Tibial nerve (tissue), 4 donors: ENCODE data around the gene RUSC2. TPM values are rescaled to one million over a fixed set of nuclear protein-coding genes. Genes with fewer than 3 reads are reported as not detected.
A peak's percentile ranks its signal among the peaks of the same experiment; 100 is the strongest.
"Not testable (repeated sequence)": the region's sequence is repeated elsewhere in the genome, so short reads cannot be mapped to it uniquely, and the experiment has no call there.

ENCODE experiments used
- DNase-seq, 2 donors: peaks; one replicate each; pipeline ENCODE4 v3.0.0-alpha.2; 2019; ENCODE audit warnings: low spot score in 2 of 2
- H3K27ac ChIP-seq, 4 donors: fragments of 200-600 bp; sonication (generic) in 3 of 4; one replicate each; pipeline ENCODE4 v1.5.1; 2017 to 2019; ENCODE audit warnings: mild to moderate bottlenecking in 1 of 4
- H3K27me3 ChIP-seq, 2 donors: fragments of 200-600 bp; sonication (generic) in 1 of 2; one replicate each; pipeline versions ENCODE4 v1.5.1 to v1.6.0; 2017 to 2019
- H3K36me3 ChIP-seq, 3 donors: fragments of 200-600 bp; sonication (generic); one replicate each; pipeline ENCODE4 v1.5.1; 2018 to 2019
- H3K4me1 ChIP-seq, 4 donors: fragments of 200-600 bp; sonication (generic) in 3 of 4; one replicate each; pipeline ENCODE4 v1.5.1; 2017 to 2019
- H3K4me3 ChIP-seq, 4 donors: fragments of 200-600 bp; sonication (generic) in 3 of 4; one replicate each; pipeline ENCODE4 v1.5.1; 2017 to 2019; ENCODE audit warnings: mild to moderate bottlenecking in 1 of 4, moderate library complexity in 1 of 4
- H3K9me3 ChIP-seq, 4 donors: fragments of 200-600 bp; sonication (generic) in 3 of 4; one replicate each; pipeline ENCODE4 v1.5.1; 2017 to 2019
- EP300 ChIP-seq, 2 donors: sonication (generic); formaldehyde crosslinking; IDR thresholded peaks; one replicate each; pipeline ENCODE4 v1.6.1; 2017; ENCODE audit warnings: antibody characterized with exemption in 2 of 2, mild to moderate bottlenecking in 1 of 2
- POLR2A ChIP-seq, 2 donors: fragments of 450-650 bp; IDR thresholded peaks; one replicate each; pipeline ENCODE4 v1.6.1; 2017; ENCODE audit warnings: antibody characterized with exemption in 2 of 2, mild to moderate bottlenecking in 2 of 2, moderate library complexity in 2 of 2
- WGBS, 2 donors: methylation state at CpG; one replicate each; pipeline ENCODE4 v1.1.5; 2018; 5-methylcytosine and 5-hydroxymethylcytosine counted together
- total RNA-seq, 4 donors: library from RNA; depleted of rRNA; stranded (reverse); fragments of >200 nt; gene quantifications; one replicate each; pipeline ENCODE4 v1.1.0, GENCODE V29; 2016
- TF ChIP-seq, protein P1 (sequence below), 5 experiments: fragments of 200-600 bp in 3 of 5; fragments of 450-650 bp in 2 of 5; sonication (generic) in 3 of 5; IDR thresholded peaks; one replicate each; pipeline ENCODE4 v1.5.1; 2016 to 2019; ENCODE audit warnings: antibody characterized with exemption in 5 of 5, mild to moderate bottlenecking in 3 of 5, moderate library complexity in 2 of 5

Gene RUSC2
- total RNA-seq, 4 donors from 2014 or later: 28.8 to 39.3 (median 35.4) TPM

DNA sequence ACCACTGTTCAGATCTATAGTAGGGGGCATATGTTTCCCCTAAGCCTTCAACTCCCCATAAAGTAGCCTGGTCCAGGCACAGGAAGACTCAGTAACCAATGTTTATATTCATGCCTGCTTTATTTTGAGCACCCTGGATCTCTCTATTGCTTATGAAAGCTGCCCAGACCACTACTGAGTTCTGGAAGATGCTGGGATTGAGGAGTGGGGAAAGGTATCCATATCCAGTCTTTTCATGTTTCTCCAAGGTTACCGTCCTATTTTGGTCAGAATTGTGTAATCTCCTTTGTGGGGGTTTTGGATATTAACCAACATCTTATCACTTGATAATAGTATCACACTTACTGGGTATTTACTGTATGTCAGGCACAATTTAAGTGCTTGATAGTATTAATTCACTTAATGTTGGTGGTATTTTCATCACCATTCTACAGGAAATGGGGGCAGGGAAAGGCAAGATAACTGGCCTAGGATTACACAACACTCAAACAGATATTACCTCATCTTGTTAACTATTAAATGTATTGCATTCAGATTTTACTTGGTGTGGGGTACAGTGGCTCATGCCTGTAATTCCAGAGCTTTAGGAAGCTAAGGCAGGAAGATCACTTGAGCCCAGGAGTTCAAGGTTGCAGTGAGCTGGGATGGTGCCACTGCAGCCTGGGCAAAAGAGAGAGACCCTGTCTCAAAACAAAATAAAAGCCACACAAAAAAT lies 36.3 kb downstream of the RUSC2 start:
- peak overlapping the region in 2 of 4 donors; percentile 51 to 69 for H3K27ac ChIP-seq
- H3K9me3 ChIP-seq: no peaks in the 10 kb centered on the region
- no peaks in the 10 kb centered on the region for H3K27me3 ChIP-seq
- no peaks in the 10 kb centered on the region for H3K36me3 ChIP-seq
- H3K4me1 ChIP-seq: peaks cover 0 to 75% (median 19%) of the 10 kb centered on the region in 4 donors
- peak in 1 of 2 donors; percentile 35 for TF ChIP-seq EP300 (IDR thresholded peaks at IDR 0.05)
- TF ChIP-seq, protein P1, sequence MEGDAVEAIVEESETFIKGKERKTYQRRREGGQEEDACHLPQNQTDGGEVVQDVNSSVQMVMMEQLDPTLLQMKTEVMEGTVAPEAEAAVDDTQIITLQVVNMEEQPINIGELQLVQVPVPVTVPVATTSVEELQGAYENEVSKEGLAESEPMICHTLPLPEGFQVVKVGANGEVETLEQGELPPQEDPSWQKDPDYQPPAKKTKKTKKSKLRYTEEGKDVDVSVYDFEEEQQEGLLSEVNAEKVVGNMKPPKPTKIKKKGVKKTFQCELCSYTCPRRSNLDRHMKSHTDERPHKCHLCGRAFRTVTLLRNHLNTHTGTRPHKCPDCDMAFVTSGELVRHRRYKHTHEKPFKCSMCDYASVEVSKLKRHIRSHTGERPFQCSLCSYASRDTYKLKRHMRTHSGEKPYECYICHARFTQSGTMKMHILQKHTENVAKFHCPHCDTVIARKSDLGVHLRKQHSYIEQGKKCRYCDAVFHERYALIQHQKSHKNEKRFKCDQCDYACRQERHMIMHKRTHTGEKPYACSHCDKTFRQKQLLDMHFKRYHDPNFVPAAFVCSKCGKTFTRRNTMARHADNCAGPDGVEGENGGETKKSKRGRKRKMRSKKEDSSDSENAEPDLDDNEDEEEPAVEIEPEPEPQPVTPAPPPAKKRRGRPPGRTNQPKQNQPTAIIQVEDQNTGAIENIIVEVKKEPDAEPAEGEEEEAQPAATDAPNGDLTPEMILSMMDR (IDR thresholded peaks at IDR 0.05): no peak
- no peak overlapping the region for H3K4me3 ChIP-seq
- DNase-seq: no peak
- WGBS, 2 donors: 20 to 45% methylated on average over 1 of the region's 1 CpG

DNA sequence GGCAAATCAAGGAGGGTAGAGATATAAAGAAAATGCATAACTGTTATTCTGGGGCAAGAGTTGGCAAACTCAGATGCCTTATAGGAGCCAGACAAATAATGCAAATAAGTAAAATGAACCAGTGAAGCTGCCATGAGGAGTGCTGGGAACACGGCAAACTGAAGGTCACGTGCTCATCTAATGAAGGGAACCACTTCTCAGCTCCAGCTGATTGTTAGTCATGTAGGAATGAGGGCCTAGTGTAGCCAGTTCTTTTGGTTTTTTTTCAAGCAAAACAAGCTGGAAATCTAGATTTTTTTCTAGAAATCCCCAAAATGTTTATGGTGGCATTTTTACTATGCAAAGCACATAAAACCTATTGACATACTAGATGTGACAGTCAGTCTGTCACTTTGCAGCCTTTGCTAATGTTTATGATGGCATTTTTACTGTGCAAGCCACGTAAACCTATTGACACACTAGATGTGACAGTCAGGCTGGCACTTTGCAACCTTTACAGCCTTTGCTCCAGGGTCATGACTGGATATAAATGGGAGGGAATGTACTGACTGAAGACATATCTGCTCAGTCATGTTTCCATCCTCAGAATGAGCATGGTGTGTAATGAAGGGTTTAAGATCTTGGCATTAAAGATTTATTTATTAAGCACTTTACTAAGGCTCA lies 39.4 kb downstream of the RUSC2 start:
- no peak for DNase-seq
- H3K36me3 ChIP-seq: no peaks in the 10 kb centered on the region
- no peaks in the 10 kb centered on the region for H3K9me3 ChIP-seq
- peak overlapping the region in 1 of 4 donors; percentile 31 for H3K27ac ChIP-seq
- WGBS, 2 donors: 58 to 61% methylated on average over 3 of the region's 3 CpGs
- H3K4me1 ChIP-seq: peaks cover 0 to 60% (median 13%) of the 10 kb centered on the region in 4 donors
- no peak for TF ChIP-seq EP300 (IDR thresholded peaks at IDR 0.05)
- TF ChIP-seq, protein P1 (IDR thresholded peaks at IDR 0.05): no peak
- no peak for TF ChIP-seq POLR2A (IDR thresholded peaks at IDR 0.05)
- no peak overlapping the region for H3K4me3 ChIP-seq
- no peaks in the 10 kb centered on the region for H3K27me3 ChIP-seq

DNA sequence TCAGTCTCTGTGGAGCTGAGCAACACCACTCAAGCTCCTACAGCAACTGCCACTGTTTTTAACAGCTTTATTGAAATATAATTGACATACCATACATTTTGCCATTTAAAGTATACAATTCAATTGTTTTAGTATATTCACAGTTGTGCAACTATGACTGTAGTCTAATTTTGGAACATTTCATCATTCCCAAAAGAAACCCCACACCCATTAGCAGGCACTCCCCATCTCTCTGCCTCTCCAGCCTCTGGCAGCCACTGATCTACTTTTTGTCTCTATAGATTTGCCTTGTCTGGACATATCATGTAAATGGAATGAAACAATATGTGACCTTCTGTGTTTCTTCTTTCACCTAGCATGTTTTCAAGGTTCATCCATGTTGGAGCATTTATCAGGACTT lies 43.5 kb downstream of the RUSC2 start:
- Histone ChIP-seq H3K4me1 (peaks cover 0 to 49% (median 12%) of the 10 kb centered on the region in 4 donors), H3K9me3 (no peaks in the 10 kb centered on the region), H3K27me3 (no peaks in the 10 kb centered on the region), H3K36me3 (no peaks in the 10 kb centered on the region), H3K27ac (no peak overlapping the region), H3K4me3 (no peak overlapping the region)
- TF ChIP-seq EP300 (IDR thresholded peaks at IDR 0.05): no peak
- no peak for DNase-seq

DNA sequence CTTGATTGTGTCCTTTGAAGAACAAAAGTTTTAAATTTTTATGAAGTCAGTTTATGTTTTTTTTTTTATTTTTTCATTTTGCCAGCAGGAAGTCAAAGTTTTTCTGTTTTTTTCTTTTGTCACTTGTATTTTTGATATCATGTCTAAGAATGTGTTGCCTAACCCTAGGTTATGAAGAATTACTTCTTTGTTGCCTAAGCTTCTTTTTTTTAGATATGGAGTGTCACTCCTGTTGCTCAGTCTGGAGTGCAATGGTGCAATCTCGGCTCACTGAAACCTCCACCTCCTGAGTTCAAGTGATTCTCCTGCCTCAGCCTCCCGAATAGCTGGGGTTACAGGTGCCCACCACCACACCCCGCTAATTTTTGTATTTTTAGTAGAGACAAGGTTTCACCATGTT lies 45.0 kb downstream of the RUSC2 start:
- H3K27ac ChIP-seq, H3K36me3 ChIP-seq, H3K9me3 ChIP-seq, H3K4me3 ChIP-seq, DNase-seq, H3K27me3 ChIP-seq: not testable (repeated sequence)
- WGBS, 2 donors: 83 to 87% methylated on average over 3 of the region's 3 CpGs
- H3K4me1 ChIP-seq: peaks cover 0 to 52% (median 17%) of the 10 kb centered on the region in 4 donors

DNA sequence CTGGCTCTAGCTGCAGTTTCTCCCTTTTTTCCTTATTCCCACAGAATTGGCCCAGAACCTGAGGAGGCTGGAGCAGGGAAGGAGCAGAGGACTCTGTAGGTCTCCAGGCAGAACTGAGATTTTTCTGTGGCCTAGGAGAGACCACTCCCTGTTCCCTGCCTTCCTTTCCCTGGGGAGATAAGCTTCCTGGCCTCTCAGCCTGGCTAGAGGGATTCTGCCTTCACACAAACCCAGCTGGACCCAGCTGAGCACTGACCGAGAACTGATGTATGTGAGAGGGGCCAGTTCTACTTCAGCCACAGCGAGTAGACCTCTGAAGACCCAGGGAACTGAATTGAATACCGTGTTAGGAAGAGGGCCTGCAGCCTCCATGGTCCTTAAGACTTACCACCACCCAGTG lies 48.0 kb downstream of the RUSC2 start:
- Histone ChIP-seq H3K4me1 (peaks cover 0 to 64% (median 29%) of the 10 kb centered on the region in 4 donors), H3K27me3 (no peaks in the 10 kb centered on the region), H3K9me3 (no peaks in the 10 kb centered on the region), H3K4me3 (peak overlapping the region in 1 of 4 donors; percentile 52), H3K36me3 (no peaks in the 10 kb centered on the region), H3K27ac (peak overlapping the region; percentile 82 to 95 (median 90))
- DNase-seq: no peak
- TF ChIP-seq POLR2A (IDR thresholded peaks at IDR 0.05) (no peak), EP300 (IDR thresholded peaks at IDR 0.05) (no peak)
- TF ChIP-seq, protein P1 (IDR thresholded peaks at IDR 0.05): no peak
- 52% methylated on average over 3 of the region's 3 CpGs; no CpG with 5 or more reads in 1 of the 2 donors for WGBS, 2 donors
